LHCN-M2 (cell line): ENCODE data around the gene SHISA4. TPM values are rescaled to one million over a fixed set of nuclear protein-coding genes. Genes with fewer than 3 reads are reported as not detected.
A peak's percentile ranks its signal among the peaks of the same experiment; 100 is the strongest.
"Not testable (repeated sequence)": the region's sequence is repeated elsewhere in the genome, so short reads cannot be mapped to it uniquely, and the experiment has no call there.

Experiments
- DNase-seq: peaks from one replicate; pipeline ENCODE4 v3.0.0-alpha.2; 2012; ENCODE audit warnings: low read depth
- polyA plus RNA-seq: library from polyadenylated mRNA; unstranded; fragments of >200 nt; gene quantifications from one replicate; pipeline ENCODE4 v1.2.1, GENCODE V29; 2012; ENCODE audit warnings: missing spikeins
- total RNA-seq: library from RNA; depleted of rRNA; stranded (reverse); fragments of >200 nt; gene quantifications from 2 replicates; pipeline ENCODE4 v1.2.3, GENCODE V29; 2014; rRNA removed

The SHISA4 gene, protein sequence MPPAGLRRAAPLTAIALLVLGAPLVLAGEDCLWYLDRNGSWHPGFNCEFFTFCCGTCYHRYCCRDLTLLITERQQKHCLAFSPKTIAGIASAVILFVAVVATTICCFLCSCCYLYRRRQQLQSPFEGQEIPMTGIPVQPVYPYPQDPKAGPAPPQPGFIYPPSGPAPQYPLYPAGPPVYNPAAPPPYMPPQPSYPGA
- total RNA-seq = 21.0 and 30.6 TPM in 2 replicates
- 56.0 TPM for polyA plus RNA-seq

DNA sequence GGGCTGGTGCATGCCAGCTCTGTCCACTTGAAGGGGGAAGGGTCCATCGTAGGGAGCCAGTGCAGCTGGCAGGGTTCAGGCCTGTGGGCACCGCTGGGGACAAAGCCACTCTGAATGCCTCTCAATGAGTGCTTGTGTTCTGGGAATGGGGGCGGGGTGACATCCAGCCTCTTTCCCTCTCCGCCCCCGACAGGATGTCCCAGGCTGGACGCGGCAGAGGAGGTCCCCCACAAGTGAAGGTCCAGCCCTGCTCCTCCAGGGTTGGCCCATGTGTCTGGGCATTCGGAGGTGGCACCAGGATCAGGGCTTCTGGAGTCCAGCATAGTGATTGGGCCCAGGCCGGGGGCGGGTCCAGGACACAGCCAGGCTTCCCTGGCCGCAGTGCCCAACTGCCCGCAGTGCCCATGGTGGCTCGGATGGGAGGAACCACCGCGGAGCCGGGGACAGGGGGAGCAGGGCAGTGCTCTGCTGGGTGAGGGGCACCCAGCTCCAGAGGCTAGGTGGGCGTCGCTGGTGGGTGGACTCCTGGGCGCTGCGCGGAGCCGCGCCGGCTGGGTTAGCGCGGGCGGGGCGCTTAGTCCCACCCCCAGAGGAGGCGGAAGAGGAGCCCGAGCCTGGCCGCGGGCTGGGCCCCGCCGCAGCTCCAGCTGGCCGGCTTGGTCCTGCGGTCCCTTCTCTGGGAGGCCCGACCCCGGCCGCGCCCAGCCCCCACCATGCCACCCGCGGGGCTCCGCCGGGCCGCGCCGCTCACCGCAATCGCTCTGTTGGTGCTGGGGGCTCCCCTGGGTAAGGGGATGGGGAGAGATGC, at the start of gene SHISA4:
SHISA4 (plus strand) TSS at position 617 of the 808 bp plus-strand sequence; CDS start at position 714, 97 bp downstream.
- peak; percentile 87 for DNase-seq

DNA sequence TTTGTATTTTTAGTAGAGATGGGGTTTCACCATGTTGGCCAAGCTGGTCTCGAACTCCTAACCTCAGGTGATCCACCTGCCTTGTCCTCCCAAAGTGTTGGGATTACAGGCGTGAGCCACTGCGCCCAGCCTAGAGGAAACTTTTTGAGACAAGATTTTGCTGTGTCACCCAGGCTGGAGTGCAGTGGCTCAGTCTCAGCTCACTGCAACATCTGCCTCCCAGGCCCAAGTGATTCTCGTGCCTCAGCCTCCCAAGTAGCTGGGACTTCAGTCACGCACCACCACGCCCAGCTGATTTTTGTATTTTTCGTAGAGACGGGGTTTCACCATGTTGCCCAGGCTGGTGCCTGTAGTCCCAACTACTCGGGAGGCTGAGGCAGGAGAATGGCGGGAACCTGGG, 49.6 kb upstream of the SHISA4 start:
- DNase-seq = not testable (repeated sequence)

DNA sequence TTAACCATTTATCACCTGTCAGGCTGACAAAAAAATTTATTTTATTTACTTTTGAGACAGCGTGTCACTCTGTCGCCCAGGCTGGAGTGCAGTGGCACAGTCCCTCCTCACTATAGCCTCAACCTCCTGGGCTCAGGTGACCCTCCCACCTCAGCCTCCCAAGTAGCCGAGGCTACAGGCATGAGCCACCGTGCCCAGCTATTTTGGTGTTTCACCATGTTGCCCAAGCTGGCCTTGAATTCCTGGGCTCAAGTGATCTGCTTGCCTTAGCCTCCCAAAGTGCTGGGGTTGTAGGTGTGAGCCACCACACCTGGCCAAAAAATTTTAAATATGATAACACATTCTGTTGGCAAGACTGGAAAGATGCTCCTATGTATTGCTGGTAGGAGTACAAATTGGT, 48.6 kb upstream of the SHISA4 start:
- DNase-seq = no peak

DNA sequence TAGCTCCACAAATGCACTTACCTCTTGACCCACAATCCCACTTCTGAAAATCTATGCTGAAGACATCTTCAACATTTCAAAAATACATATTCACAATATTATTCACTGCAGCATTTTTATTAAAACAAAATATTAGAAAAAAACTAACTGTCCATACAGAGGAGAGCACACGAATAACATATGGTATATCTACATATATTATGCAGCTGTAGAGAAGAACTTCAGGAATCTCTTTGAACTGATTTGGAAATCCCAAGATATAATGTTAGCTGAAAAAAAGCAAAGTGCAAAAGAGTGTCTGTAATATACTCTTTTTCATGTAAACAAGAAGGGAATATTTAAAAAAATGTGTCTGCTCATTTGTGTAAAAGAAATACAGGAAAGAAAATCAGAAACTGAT, 48.2 kb upstream of the SHISA4 start:
- no peak for DNase-seq

DNA sequence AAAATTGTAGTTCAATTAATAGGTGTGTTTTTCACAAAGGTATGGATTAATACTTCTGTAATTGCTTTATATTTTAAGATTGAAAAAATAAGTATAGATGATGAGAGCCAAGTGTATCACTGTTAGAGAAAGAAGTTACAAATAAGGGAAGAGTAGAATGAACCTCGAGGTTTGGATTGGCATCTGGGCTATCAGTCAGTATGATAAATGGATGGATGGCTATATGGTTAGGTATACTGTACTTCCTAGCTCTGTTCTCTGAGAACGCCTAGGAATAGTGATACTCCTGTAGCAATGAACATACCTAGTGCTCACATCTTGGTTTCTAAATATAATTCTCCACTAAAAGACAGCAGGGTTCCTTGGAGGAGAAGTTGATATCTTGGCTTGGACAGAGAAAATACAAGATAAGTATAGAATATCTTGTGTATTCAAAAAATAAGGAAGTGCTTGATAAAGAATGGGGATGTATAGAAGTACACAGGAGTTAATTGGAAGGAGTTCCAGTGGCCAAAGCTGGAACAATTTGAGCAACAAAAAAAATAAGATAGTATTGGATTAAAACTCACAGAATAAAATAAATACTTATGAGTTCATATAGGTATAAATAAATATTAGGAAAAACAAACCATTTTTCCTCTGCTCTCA, 47.3 kb upstream of the SHISA4 start:
- DNase-seq = no peak

DNA sequence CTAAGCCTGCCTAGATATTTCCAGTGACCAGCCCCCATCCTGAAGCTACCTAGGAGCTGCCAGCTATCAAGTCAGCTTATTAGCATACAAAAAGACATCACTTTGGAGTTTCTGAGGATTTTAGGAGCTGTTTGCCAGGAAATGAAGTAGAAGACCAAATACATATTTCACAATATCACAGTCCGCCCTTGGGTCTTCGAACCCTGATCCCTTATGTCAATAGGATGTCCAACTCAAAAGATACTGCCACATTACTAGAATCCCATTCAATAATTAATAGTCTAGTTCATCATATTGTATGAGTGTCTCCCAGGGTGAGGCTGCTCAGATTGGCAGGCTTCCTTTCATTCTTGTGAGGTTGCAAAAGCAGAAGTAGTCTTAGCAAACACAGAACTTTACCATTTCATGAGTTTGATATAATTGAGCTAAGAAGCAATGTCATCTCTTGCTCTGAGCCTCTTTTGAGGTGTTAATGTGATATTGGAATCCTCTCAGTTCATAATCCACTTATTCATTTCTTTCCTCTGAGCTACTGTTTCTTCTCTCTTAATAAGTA, 46.1 kb upstream of the SHISA4 start:
- no peak for DNase-seq

DNA sequence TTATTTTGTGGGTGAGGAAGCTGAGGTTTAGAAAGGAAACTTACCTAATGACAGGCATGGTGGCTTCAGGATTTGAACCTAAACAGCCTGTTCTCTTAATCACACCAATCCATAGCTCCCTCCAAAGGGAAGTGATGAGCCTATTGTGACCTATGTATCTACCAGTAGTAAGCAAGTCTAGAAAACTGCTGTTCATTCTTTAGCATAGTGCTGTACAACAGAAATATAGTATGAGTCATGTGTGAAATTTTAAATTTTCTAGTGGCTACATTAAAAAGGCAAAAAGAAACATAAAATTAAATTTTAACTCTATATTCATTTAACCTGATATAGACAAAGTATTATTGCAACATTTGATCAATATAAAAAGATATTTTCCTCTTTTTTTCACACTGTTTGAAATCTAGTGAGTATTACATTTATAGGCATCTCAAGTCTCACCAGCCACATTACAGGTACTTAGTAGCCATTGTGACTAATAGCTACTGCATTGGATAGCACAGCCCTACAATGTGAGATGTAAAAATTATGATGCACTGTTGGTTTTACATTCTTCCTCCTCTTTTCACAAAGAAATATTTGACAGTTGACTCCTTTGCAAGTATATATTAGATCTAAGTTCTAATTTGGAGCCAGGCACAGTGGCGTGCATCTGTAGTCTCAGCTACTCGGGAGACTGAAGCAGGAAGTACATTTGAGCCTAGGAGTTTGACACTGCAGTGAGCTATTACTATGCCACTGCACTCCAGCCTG, 43.2 kb upstream of the SHISA4 start:
- peak; percentile 51 for DNase-seq

DNA sequence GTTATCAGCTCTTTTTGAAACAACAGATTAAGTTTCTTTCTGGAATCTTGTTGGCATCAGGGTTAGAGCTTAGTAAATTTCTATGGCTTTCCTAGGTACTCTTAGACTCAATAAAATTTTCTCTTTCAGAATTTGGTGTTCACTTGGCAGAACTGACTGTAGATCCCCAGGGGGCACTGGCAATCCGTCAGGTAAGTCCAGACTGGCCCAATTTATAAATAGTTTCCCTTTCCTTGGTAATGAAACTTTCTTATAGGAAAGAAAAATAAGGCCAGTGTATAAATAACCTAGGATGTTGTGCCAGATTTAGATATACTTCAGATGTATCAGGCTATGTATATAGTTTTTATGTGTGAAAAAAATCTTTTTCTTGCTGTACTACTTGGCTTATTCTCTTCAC, 41.5 kb upstream of the SHISA4 start:
- DNase-seq = no peak

DNA sequence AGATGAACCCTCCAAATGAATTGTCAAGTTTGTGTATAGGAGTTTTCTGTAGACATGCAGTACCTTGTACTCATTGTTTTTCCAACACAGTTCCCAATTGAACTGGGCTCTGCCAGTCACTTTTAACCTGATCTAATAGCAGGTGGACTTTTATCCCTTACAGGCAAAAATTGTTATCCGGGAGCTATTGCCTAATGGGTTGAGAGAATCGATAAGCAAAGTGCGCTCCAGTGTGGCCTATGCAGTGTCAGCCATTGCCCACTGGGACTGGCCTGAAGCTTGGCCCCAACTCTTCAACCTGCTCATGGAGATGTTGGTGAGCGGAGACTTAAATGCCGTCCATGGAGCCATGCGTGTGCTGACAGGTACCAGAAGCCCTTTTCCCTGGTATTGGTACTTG, 40.5 kb upstream of the SHISA4 start:
- DNase-seq = no peak

DNA sequence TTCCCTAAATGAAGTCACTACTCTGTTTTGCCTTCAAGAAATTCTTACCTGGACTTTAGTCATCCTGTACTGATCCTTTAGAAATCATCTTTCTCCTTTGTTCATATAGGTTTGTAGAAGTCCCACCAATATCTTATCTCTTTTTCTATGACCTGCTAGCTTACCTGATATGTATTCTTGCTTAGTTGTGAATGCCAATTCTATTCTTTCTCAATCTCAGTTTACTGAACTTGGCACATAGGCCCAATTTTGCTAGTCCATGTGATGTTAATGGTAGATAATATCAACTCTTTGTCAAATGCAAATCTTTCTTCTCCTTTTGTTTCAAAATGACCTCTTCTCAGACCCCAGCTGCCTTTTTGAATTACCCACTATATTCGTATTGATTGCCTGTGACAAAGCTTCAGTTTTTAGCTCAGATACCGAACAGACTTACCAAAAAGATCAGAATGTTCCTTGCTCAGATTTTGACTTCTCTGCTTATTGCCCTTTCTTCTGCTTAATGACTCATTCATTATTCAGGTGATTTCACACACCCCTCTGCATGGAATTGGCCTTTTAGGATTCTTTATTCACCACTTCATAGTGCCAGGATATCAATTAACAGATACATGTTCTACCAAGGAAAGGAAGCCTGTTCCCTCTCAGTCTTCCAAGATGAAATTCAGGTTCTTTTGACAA, 39.2 kb upstream of the SHISA4 start:
- DNase-seq = no peak

DNA sequence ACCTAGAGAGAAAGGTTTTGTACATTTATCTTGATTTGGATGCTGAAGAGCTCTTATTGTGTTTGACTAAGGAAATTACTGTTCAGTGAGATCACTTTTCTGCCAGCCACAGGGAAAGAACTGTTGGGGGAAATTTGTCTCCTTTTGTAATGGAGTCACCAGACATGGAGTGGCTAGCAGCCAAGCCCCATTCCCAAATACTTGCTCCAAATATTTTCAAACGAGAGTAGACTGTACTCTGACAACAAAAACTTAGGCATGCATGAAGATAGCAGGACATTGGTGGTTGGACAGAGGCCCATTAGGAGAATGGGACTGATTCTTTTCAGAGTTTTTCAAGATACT, 38.7 kb upstream of the SHISA4 start:
- peak; percentile 79 for DNase-seq

DNA sequence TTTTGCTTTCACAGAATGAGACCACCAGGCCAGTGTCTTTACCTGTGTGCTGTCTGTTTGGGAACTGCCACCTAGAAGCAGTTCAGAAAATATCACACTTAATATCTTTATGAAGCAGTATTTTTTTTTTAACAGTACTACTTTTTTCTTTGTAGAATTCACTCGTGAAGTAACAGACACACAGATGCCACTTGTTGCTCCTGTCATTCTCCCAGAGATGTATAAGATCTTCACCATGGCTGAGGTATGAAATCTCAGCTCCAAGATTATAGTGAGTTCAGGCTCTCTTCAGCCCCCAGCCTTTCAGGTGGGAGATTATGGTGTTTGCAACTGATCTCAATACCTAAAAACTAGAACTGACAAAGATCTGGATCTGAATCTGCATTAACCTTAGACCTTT, 36.7 kb upstream of the SHISA4 start:
- DNase-seq = no peak

DNA sequence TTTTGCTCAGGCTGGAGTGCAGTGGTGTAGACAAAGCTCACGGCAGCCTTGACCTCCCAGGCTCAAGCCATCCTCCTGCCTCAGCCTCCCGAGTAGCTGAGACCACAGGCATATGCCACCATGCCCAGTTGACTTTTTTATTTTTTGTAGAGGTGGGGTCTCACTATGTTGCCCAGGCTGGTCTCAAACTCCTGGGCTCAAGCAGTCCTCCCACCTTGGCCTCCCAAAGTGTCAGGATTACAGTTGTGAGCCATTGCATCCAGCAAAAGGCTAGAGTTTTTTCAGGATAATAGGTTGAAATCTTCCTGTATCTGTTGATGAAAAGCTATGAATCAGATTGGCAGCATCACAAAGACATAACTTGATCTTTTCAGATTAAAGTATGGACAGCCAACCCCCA, 32.0 kb upstream of the SHISA4 start:
- not testable (repeated sequence) for DNase-seq

DNA sequence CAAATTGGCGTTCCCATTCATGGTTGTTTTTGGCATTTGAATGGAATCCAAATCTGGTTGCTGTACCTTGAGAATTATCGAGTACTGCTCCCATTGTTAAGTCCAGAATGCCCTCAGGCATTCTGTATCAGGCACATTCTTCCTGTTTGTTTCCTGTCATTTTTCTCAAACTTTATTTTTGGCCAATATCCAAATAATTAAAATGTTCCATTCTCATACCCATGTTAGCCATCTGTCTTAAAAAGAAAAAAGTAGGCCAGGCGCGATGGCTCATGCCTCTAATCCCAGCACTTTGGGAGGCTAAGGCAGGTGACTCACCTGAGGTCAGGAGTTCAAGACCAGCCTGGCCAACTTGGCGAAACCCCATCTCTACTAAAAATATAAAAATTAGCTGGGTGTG, 29.3 kb upstream of the SHISA4 start:
- DNase-seq = peak; percentile 28

DNA sequence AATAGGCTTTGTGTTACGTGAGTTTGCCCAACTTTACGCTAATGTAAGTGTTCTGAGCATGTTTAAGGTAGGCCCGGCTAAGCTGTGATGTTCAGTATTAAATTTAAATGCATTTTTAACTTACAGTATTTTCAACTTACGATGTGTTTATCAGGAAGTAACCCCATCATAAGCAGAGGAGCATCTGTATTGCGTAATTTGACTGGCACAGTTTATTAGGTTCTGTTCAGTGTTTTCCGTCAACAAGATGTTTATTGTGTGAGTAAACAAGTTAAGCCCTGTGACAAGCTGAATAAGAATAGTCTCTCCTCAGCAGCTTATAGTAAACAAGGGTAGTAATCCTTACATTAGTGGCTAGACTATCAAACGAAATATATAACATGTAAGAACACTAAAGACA, 27.2 kb upstream of the SHISA4 start:
- DNase-seq = no peak

DNA sequence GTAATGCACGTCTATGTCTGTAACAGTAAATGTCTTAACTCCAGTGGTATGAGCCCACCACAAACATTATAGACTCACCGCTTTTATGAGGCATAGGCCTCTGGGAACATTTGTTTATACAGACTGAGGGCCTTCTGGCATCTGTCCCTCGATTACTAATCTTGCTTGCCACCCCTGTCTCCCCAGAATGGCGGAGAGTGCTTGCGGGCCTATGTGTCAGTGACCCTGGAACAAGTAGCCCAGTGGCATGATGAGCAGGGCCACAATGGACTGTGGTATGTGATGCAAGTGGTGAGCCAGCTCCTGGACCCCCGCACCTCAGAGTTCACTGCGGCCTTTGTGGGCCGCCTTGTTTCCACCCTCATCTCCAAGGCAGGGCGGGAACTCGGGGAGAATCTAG, 18.3 kb upstream of the SHISA4 start:
- no peak for DNase-seq

DNA sequence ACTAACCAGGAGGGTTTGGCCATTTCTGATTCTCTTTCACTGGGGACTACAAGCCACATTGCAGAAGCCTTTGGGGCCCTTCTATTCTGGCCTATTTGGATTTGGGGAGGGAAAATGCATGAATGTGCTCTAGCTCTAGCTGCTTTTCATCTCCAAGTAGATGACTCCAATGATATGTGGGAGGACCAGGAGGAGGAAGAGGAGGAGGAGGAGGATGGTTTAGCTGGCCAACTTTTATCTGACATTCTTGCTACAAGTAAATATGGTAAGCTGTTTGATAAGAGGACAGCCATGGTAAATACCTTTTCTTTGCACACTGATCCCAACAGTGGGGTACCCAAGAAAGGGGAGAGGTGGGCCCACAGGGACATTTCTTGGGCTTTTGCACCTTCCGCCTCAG, 14.0 kb upstream of the SHISA4 start:
- no peak for DNase-seq

DNA sequence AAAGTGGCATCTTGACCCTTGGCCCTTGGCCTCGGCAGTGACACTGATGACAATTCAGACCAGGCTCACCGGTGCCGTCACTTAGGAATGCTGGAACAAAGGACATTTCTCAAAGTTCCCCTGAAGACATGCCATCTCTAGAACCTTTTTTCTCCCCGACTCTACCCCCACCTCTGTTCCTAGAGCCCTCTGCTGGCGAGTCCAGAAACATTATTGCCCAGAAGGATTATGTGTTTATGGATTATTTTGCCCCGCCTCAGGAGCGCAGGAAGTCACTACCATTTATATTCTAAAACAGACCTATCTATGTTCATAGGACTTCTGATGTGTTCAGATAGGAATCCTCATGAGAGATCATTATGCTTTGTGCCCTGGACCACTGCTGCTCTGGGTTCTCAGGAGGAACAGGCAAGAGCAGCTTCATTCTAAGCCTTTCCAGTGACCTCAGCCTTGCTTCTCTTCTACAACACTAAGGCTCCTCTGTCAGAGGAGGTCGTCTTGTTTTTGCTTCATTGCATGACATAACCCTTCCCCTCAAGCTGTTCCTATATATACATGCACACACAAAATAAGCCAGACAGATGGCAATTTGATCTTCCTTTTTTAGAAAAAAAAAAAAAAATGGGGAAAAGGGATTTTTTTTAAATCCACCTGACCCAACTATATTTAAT, 12.4 kb upstream of the SHISA4 start:
- DNase-seq = no peak

DNA sequence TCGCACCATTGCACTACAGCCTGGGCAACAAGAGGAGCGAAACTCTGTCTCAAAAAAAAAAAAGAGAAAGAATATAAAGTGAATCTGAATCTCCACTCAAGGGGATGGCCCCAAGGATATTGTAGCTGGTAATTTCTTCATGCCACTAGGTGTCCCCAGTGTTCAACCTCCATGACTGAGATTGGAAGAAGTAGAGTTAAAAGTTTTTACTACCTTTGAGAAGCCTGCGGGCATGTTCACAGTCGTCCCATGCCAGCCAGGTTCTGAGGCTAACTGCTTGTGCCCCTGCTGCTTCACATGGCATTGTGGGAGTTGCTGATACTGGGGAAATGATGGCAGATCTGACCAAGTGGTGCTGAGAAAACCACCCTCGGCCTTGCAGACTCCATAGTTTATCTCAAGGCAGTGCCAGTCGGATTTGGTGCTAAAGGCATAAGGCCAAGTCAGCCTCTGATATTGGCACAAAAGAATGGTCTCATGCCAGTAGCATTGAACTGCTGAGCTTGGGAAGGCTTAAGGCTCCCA, 10.8 kb upstream of the SHISA4 start:
- peak; percentile 56 for DNase-seq

DNA sequence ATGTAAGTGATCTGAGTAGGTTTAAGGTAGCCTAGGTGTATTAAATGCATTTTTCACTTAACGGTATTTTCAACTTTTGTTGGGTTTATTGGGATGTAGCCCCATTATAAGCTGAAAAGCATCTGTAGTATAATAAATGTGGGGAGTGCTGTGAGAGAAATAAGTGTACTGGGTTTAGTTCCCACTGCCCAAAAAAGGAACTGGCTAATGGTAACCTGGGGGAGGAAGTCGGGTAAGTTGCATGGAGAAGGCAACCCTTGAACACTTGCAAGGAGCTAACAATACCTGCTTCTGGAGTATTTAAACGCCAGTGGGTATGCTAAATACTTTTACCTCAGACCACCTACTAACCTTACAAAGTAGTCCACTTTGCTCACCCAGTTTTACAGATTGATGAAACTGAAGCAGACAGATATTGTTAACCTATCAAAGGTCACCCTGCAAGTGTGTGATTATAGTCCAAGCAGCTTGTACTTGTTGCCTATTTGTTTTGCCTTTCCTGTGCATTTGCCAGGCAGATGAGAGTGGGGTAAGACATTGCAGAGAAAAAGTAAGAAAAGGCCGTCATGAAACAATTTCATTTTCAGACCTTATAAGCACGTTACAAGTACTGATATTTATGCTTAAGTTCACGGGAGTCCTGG, 7.6 kb upstream of the SHISA4 start:
- DNase-seq = no peak
